T-cell (primary cell): ENCODE data around the gene RIN3. TPM values are rescaled to one million over a fixed set of nuclear protein-coding genes. Genes with fewer than 3 reads are reported as not detected.

ENCODE experiments used
- ATAC-seq, 4 experiments: fragments of 200-7000 bp in 3 of 4; fragments of 150-1000 bp in 1 of 4; cut with Tn5 transposase; replicated peaks in 1 of 4; 1 replicate in 3 of 4; 2 replicates in 1 of 4; pipeline ENCODE4 v1.10.0; 2021; ENCODE audit warnings: moderate library complexity in 3 of 4, mild to moderate bottlenecking in 2 of 4, moderate number of reproducible peaks in 1 of 4
- CTCF ChIA-PET, 2 donors: fragments of 300-600 bp; sonication (Branson Sonifier 250); formaldehyde crosslinking; loops; one replicate each; lab custom pipeline; 2022; ENCODE audit warnings: antibody characterized with exemption in 2 of 2; lab: Charles Lee
- POLR2A ChIA-PET, 2 donors: fragments of 300-600 bp; sonication (Branson Sonifier 250); formaldehyde crosslinking; loops; one replicate each; lab custom pipeline; 2022; ENCODE audit warnings: antibody characterized with exemption in 2 of 2; lab: Charles Lee
- DNase-seq, 35 experiments: peaks; one replicate each; pipeline versions ENCODE4 v3.0.0 to v3.0.0-alpha.2; 2013 to 2023
- H3K27ac ChIP-seq: one replicate; pipeline ENCODE4 v1.5.1; 2013; ENCODE audit warnings: low read length
- H3K27me3 ChIP-seq, 2 experiments: replicated peaks in 1 of 2; 1 replicate in 1 of 2; 2 replicates in 1 of 2; pipeline versions ENCODE4 v1.6.1 to v1.7.0; 2013; ENCODE audit warnings: low read length in 1 of 2, mixed read lengths in 1 of 2; ENCODE audit not compliant: control insufficient read depth in 2 of 2, insufficient read depth in 2 of 2; ENCODE audit errors: extremely low read depth in 1 of 2
- H3K36me3 ChIP-seq, 2 donors: 1 replicate in 1 of 2; 2 replicates in 1 of 2; pipeline versions ENCODE4 v1.6.1 to v1.7.0; 2013; ENCODE audit warnings: low read length in 1 of 2; ENCODE audit not compliant: control insufficient read depth in 2 of 2, insufficient read depth in 1 of 2; ENCODE audit errors: extremely low read depth in 1 of 2
- H3K4me1 ChIP-seq, 2 experiments: 1 replicate in 1 of 2; 2 replicates in 1 of 2; pipeline versions ENCODE4 v1.6.1 to v1.7.0; 2013; ENCODE audit warnings: low read length in 2 of 2, mixed read lengths in 1 of 2; ENCODE audit not compliant: insufficient read depth in 2 of 2, control insufficient read depth in 1 of 2; ENCODE audit errors: extremely low read depth in 1 of 2
- H3K4me3 ChIP-seq, 2 donors: 1 replicate in 1 of 2; 2 replicates in 1 of 2; pipeline versions ENCODE4 v1.5.1 to v1.7.0; 2013; ENCODE audit warnings: mild to moderate bottlenecking in 2 of 2, low read length in 1 of 2, moderate library complexity in 1 of 2; ENCODE audit not compliant: control insufficient read depth in 1 of 2; ENCODE audit errors: extremely low read depth in 1 of 2
- H3K9me3 ChIP-seq: 2 replicates; pipeline ENCODE4 v1.7.0; 2013
- H3K27ac Mint-ChIP-seq, 2 donors: one replicate each; pipeline ENCODE4 v1.8.0; 2020 to 2021; ENCODE audit warnings: mild to moderate bottlenecking in 2 of 2, mixed read lengths in 2 of 2
- H3K27me3 Mint-ChIP-seq, 2 donors: one replicate each; pipeline ENCODE4 v1.8.0; 2021 to 2022; ENCODE audit warnings: mixed read lengths in 2 of 2
- H3K36me3 Mint-ChIP-seq: one replicate; pipeline ENCODE4 v1.8.0; 2021; ENCODE audit warnings: mixed read lengths
- H3K4me1 Mint-ChIP-seq, 3 donors: one replicate each; pipeline ENCODE4 v1.8.0; 2020 to 2022; ENCODE audit warnings: mixed read lengths in 3 of 3, mild to moderate bottlenecking in 1 of 3
- H3K4me3 Mint-ChIP-seq, 3 donors: one replicate each; pipeline ENCODE4 v1.8.0; 2020 to 2022; ENCODE audit warnings: mild to moderate bottlenecking in 3 of 3, mixed read lengths in 3 of 3, moderate library complexity in 3 of 3
- H3K9me3 Mint-ChIP-seq, 3 donors: one replicate each; pipeline ENCODE4 v1.8.0; 2020 to 2022; ENCODE audit warnings: mixed read lengths in 3 of 3
- WGBS: methylation state at CpG from one replicate; pipeline ENCODE4 v1.1.5; 2013; ENCODE audit warnings: missing lambda C conversion rate; ENCODE audit not compliant: insufficient coverage; 5-methylcytosine and 5-hydroxymethylcytosine counted together
- total RNA-seq, 35 experiments: library from RNA in 6 of 35; stranded (reverse) in 6 of 35; fragments of 120-200 nt in 1 of 35; gene quantifications; one replicate each; pipeline versions ENCODE4 v1.2.1 to v1.2.4 and lab custom pipeline; 2013 to 2026

RIN3 gene
- total RNA-seq, 5 donors from 2014 or later (not counting 1 experiment from before 2014, with no cell fraction given) = 89.9 to 107 (median 97.0) TPM

- ATAC-seq (no peak), DNase-seq (no peak)
- no peak overlapping the region for H3K4me3 ChIP-seq
- H3K27me3 ChIP-seq = no peaks in the 10 kb centered on the region
- Mint-ChIP-seq H3K27ac (no peak overlapping the region), H3K4me3 (no peak overlapping the region), H3K36me3 (peaks cover 46% of the 10 kb centered on the region), H3K27me3 (no peaks in the 10 kb centered on the region), H3K9me3 (peaks cover 14 to 41% (median 26%) of the 10 kb centered on the region in 3 donors), H3K4me1 (peaks cover 0 to 1% (median 0%) of the 10 kb centered on the region in 3 donors)
- ChIA-PET POLR2A (no interaction called here), CTCF (no interaction called here)
- no peaks in the 10 kb centered on the region for H3K4me1 ChIP-seq
- peaks cover 8 to 18% of the 10 kb centered on the region in 2 donors for H3K36me3 ChIP-seq
- H3K9me3 ChIP-seq = peaks cover 7% of the 10 kb centered on the region
- WGBS = 93% methylated on average over 6 of the region's 10 CpGs
- H3K27ac ChIP-seq = no peak overlapping the region
Observed at GRCh38 chr14:92624764-92625163, 111.2 kb downstream of the RIN3 start.

DNA sequence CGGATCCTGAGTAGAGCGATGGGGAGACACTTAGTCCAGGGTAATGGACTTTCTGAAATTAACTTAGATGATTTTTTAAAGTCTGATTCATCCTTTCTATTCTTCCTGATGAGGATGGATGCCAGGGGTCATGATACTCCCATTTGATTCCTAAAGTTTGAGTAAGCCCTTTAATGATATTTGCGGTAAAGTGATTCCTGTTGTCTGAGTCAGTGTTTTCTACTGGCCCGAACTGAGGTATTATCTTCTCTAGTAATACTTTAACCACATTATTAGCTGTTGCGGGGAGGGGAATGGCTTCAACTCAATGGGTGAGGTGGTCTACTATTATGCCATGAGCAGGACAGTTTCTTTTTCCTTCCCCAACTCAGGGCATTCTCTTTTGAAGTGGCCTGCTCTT, 111.6 kb downstream of the RIN3 start:
- Mint-ChIP-seq H3K4me3 (no peak overlapping the region), H3K9me3 (peaks cover 14 to 41% (median 26%) of the 10 kb centered on the region in 3 donors), H3K36me3 (peaks cover 46% of the 10 kb centered on the region), H3K27ac (no peak overlapping the region), H3K4me1 (peaks cover 0 to 1% (median 0%) of the 10 kb centered on the region in 3 donors), H3K27me3 (no peaks in the 10 kb centered on the region)
- WGBS = no CpG with 5 or more reads among the region's 5 CpGs
- Histone ChIP-seq H3K27ac (no peak overlapping the region), H3K36me3 (peaks cover 9 to 18% of the 10 kb centered on the region in 2 donors), H3K4me3 (no peak overlapping the region), H3K27me3 (no peaks in the 10 kb centered on the region), H3K4me1 (no peaks in the 10 kb centered on the region), H3K9me3 (peaks cover 7% of the 10 kb centered on the region)
- POLR2A ChIA-PET = no interaction called here
- DNase-seq (no peak), ATAC-seq (no peak)
- CTCF ChIA-PET = no interaction called here

DNA sequence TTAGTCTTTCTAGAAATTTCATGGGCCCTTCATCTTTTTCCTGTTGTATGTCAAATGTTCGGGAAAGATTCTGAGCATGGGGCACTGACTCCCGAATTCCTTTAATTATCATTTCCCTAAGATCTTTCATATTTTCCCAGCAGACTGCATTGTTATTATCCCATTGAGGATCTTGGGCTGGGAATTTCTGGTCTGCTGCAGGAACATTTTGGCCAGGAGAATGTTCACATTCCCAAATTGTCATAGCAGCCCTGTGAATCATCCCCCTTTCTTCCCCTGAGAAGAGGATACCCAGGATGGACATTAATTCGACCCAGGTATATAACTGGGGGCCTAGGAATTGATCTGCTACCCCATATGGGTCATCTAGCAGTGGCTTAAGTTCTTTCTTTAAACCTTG, 112.5 kb downstream of the RIN3 start:
- 43% methylated on average over 1 of the region's 3 CpGs for WGBS
- Histone ChIP-seq H3K27ac (no peak overlapping the region), H3K27me3 (no peaks in the 10 kb centered on the region), H3K4me3 (no peak overlapping the region), H3K9me3 (peaks cover 7% of the 10 kb centered on the region), H3K36me3 (peaks cover 9 to 20% of the 10 kb centered on the region in 2 donors), H3K4me1 (no peaks in the 10 kb centered on the region)
- ChIA-PET CTCF (no interaction called here), POLR2A (no interaction called here)
- no peak for DNase-seq
- peaks cover 0 to 1% (median 0%) of the 10 kb centered on the region in 3 donors for H3K4me1 Mint-ChIP-seq
- peaks cover 14 to 41% (median 26%) of the 10 kb centered on the region in 3 donors for H3K9me3 Mint-ChIP-seq
- H3K36me3 Mint-ChIP-seq = peaks cover 43% of the 10 kb centered on the region
- no peaks in the 10 kb centered on the region for H3K27me3 Mint-ChIP-seq
- no peak overlapping the region for H3K27ac Mint-ChIP-seq
- H3K4me3 Mint-ChIP-seq = no peak overlapping the region
- ATAC-seq = no peak

DNA sequence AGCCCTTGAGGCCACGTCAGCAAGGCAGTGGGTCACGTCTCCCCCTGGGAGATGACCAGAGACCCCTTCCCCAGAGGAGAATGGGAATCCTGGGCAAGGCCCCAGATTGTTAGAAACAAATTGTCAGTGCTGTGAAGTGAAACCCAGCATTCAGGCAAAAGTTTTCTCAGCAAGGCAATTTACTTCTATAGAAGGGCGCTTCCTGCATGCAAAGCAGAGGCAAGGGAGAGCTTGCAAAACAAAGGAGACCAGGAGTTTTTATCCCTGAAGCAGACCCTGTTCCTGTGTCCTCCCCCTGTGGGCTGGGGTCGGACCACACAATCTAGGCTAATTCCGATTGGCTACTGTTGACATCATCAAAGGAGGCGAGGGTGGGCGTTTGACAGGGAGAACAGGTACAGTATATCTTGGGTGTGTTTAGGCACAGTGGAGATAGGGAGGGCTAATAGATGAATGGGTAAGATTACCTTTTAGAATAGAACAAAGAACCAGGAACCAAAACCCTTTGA, 114.2 kb downstream of the RIN3 start:
- Histone ChIP-seq H3K4me3 (no peak overlapping the region), H3K27ac (no peak overlapping the region), H3K27me3 (no peaks in the 10 kb centered on the region), H3K36me3 (peaks cover 7 to 12% of the 10 kb centered on the region in 2 donors), H3K4me1 (peaks cover 0 to 3% of the 10 kb centered on the region in 2 experiments), H3K9me3 (peaks cover 3% of the 10 kb centered on the region)
- H3K36me3 Mint-ChIP-seq = peaks cover 31% of the 10 kb centered on the region
- WGBS = 100% methylated on average over 2 of the region's 7 CpGs
- DNase-seq (no peak), ATAC-seq (no peak)
- POLR2A ChIA-PET = no interaction called here
- peak overlapping the region in 1 of 2 donors; percentile 48 for H3K27ac Mint-ChIP-seq
- CTCF ChIA-PET = no interaction called here
- no peaks in the 10 kb centered on the region for H3K27me3 Mint-ChIP-seq
- peaks cover 4 to 6% (median 6%) of the 10 kb centered on the region in 3 donors for H3K4me1 Mint-ChIP-seq
- no peak overlapping the region for H3K4me3 Mint-ChIP-seq
- H3K9me3 Mint-ChIP-seq = peaks cover 4 to 24% (median 17%) of the 10 kb centered on the region in 3 donors

- Histone ChIP-seq H3K9me3 (no peaks in the 10 kb centered on the region), H3K27me3 (no peaks in the 10 kb centered on the region), H3K27ac (no peak overlapping the region), H3K36me3 (peaks cover 2 to 8% of the 10 kb centered on the region in 2 donors), H3K4me3 (no peak overlapping the region), H3K4me1 (peaks cover 0 to 10% of the 10 kb centered on the region in 2 experiments)
- POLR2A ChIA-PET = no interaction called here
- H3K27ac Mint-ChIP-seq = no peak overlapping the region
- no peak for ATAC-seq
- no peak for DNase-seq
- CTCF ChIA-PET = no interaction called here
- peaks cover 4 to 23% (median 16%) of the 10 kb centered on the region in 3 donors for H3K9me3 Mint-ChIP-seq
- 88% methylated on average over 1 of the region's 2 CpGs for WGBS
- peaks cover 26% of the 10 kb centered on the region for H3K36me3 Mint-ChIP-seq
- H3K4me1 Mint-ChIP-seq = peaks cover 13 to 15% (median 13%) of the 10 kb centered on the region in 3 donors
- H3K27me3 Mint-ChIP-seq = no peaks in the 10 kb centered on the region
- no peak overlapping the region for H3K4me3 Mint-ChIP-seq
Observed at GRCh38 chr14:92628636-92629035, 115.1 kb downstream of the RIN3 start.

- DNase-seq (no peak), ATAC-seq (no peak)
- peaks cover 2 to 6% of the 10 kb centered on the region in 2 donors for H3K36me3 ChIP-seq
- no peak overlapping the region for H3K27ac Mint-ChIP-seq
- no peaks in the 10 kb centered on the region for H3K9me3 ChIP-seq
- H3K4me3 Mint-ChIP-seq = no peak overlapping the region
- 100% methylated on average over 1 of the region's 2 CpGs for WGBS
- peaks cover 0 to 10% of the 10 kb centered on the region in 2 experiments for H3K4me1 ChIP-seq
- H3K27ac ChIP-seq = no peak overlapping the region
- peaks cover 13 to 16% (median 13%) of the 10 kb centered on the region in 3 donors for H3K4me1 Mint-ChIP-seq
- ChIA-PET CTCF (no interaction called here), POLR2A (no interaction called here)
- H3K27me3 Mint-ChIP-seq = no peaks in the 10 kb centered on the region
- H3K9me3 Mint-ChIP-seq = peaks cover 4 to 17% (median 16%) of the 10 kb centered on the region in 3 donors
- H3K36me3 Mint-ChIP-seq = peaks cover 15% of the 10 kb centered on the region
- no peaks in the 10 kb centered on the region for H3K27me3 ChIP-seq
- H3K4me3 ChIP-seq = no peak overlapping the region
Observed at GRCh38 chr14:92630367-92630766, 116.8 kb downstream of the RIN3 start.
